SKM-1 treated with dmso at 0.1 percent for 144 hours (cell line): ENCODE data around the gene CTAGE4.
"Not testable (repeated sequence)": the region's sequence is repeated elsewhere in the genome, so short reads cannot be mapped to it uniquely, and the experiment has no call there.

Source experiments
- DNase-seq: peaks from one replicate; lab custom pipeline; 2025; ENCODE audit not compliant: unreplicated experiment; lab: John Stamatoyannopoulos, UW

CTAGE4 gene

DNA sequence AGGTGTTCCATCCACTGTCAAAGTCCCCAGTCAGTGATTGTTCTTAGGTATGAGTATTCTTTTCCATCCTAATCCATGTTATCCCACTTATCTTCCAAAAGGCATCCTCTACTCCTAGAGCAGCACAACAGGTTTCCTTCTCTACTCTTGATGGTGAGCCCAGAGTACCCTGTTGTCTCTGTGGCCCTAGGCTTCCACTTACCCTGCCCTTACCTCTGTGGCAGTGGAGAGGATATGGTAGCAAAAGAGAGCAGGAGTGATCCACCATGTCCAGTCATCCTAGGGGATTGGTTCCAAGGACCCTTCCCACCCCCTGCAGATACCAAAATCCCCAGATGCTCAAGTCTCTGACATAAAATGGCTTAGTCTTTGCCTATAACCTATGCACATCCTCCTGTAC is 33.9 kb downstream of the CTAGE4 start:
- DNase-seq: not testable (repeated sequence)

- DNase-seq: not testable (repeated sequence)
These were observed 35.3 kb downstream of the CTAGE4 start for GRCh38 chr7:144218581-144218980.

GRCh38 chr7:144219149-144219548 is 35.9 kb downstream of the CTAGE4 start:
- DNase-seq: not testable (repeated sequence)

GRCh38 chr7:144220531-144220930 is 37.3 kb downstream of the CTAGE4 start:
- DNase-seq: not testable (repeated sequence)

GRCh38 chr7:144223675-144224074 is 40.4 kb downstream of the CTAGE4 start:
- not testable (repeated sequence) for DNase-seq

DNA sequence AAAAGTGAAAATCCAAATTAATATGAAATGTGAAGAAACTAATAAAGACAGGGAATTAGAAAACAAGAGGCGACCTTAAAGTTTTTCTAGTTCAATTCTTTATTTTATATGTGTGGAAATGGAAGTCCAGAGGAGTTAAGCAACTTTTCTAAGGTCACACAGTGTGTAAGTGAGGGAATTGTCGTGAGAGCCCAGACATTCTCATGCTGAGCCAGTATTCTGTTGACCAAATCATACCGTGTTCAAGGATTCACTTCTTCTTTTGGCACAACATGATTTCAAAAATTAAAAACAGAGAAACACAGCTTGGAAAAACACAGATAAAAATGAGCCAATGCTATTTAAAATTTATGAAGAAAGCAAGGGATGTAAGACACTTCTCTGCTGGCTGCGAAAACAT is 43.6 kb downstream of the CTAGE4 start:
- not testable (repeated sequence) for DNase-seq

- DNase-seq: not testable (repeated sequence)
These were observed 45.5 kb downstream of the CTAGE4 start for GRCh38 chr7:144228810-144229209.

- DNase-seq: not testable (repeated sequence)
These were observed 47.8 kb downstream of the CTAGE4 start for GRCh38 chr7:144231027-144231426.

DNA sequence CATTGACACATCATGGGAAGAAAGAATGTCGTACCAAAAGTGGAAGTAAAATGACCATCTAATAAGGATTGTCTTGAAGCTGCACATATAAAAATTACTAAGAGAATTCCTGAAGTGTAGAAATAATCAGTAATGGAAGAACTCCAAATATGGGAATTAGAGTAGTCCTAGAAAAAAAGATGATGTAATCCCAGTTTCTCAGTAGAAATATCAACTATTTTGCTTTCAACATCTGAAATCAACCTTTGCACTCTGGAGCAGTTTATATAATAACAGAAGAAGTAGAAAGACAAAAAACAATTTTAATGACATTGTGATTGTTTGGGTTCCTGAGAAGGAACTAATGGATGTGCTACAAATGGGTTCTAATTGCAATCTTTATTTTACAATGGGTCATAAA is 49.8 kb downstream of the CTAGE4 start:
- DNase-seq: not testable (repeated sequence)
